ENCODE data around the gene DIS3L.
"Not testable (repeated sequence)": the region's sequence is repeated elsewhere in the genome, so short reads cannot be mapped to it uniquely, and the experiment has no call there.

DIS3L gene

DNA sequence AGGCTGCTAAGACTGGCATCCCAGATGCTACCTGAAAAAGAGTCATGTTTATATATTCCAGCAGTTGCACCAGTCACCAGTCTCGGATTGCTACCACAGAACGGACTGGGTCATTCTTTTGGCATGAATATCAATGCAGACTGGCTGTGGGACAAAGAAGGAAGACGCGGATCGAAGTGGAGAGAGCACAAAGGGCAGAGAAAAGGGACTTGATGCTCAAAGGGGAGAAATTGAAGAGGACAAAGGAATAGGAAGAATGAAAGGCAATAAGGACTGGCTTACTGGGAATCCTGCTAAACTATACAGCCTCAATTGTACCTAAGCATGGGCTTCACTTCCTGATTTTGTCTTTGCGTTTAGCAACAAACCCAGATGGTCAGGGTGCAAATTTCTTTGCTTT, 15.3 kb upstream of the DIS3L start:
- DNase-seq, result no peak

DNA sequence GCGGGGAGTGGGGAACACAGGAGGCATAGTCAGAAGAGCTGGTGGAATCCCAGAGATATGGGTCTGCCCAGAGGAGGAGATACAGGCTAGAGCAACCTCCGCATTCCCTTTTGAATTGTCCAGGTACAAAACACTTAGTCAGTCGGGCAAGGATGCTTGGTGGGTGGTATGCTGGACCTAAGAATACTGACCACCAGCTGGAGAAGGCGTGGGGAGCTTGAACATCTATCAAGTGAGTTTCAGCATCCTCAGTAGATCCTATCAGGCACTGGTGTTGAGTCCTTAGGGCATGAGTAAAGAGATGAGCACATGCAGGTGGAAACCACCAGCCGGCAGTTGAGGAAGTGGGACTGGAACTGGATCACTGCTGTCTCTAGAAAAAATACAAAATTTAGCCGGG, 14.7 kb upstream of the DIS3L start:
- DNase-seq, result peak; percentile 19

DNA sequence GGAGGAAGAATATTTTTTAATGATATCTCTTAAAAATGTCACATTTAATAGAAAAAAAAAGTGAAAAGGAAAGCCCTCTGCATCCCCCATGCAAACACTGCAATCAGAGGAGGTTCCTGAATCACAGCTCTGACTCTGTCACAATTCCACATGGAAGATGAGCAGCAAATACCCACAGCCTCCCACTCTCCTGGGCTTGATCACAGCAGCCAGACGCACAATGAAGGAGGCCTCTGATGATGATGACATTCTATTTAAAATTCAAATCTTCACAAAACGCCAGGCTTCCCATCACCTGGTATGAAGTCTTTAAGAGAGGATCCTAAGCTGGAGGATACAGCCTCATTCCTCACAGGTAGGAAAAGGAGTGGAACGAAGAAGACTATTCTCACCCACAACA, 9.1 kb upstream of the DIS3L start:
- DNase-seq, result no peak

DNA sequence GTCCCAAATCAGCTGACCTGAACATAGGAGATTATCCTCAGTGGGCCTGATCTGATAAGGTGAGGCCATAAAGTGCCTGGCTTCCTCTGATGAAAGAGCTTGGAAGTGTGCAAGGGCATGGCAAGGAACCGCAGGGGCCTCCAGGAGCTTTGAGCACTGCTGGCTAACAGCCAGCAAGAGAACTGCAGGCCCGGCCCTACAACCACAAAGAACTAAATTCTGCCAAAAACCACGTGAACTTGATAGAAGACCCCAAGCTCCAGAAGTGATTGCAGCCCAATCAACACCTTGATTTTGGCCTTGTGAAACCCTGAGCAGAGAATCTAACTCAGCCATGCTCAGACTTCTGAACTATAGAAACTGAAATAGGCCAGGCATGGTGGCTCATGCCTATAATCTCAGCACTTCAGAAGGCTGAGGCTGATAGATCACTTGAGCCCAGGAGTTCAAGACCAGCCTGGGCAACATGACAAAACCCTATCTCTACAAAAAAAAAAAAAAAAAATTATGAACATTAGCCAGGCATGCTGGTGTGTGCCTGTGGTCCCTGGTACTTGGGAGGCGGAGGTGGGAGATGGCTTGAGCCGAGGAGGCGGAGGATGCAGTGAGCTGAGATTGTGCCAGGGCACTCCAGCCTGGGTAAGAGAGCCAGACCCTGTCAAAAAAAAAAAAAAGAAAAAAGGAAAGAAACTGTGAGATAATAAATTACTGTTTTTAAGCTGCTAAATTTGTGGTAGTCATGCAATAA, 7.7 kb upstream of the DIS3L start:
- DNase-seq, result no peak

DNA sequence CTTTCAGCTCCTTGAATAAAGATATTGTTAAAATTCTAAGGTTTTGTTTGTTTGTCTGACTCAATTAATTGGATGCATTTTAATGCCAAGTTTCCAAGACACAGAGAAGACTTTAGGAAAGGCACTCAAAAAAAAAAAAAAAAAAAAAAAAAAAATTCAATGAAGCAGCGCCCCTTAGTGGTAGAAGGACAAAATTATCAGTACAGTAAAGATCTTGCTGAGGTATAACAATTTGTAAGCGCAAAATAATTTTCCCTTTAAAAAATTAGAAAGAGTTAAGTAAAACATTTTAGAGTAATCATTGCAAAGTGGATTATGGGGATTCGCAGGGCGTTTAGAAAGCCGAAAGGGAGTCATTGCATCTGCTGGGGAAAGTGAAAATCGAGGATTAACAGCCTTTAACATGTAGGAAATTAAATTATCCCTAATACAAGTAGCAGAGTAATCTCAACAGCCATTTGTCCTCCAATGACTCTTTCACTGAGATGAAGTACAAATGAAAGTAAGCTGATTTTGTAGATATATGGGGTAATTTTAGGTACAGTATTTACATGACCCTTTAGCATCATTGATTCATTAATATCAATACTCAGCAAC, 5.8 kb upstream of the DIS3L start:
- DNase-seq, result peak; percentile 31

DNA sequence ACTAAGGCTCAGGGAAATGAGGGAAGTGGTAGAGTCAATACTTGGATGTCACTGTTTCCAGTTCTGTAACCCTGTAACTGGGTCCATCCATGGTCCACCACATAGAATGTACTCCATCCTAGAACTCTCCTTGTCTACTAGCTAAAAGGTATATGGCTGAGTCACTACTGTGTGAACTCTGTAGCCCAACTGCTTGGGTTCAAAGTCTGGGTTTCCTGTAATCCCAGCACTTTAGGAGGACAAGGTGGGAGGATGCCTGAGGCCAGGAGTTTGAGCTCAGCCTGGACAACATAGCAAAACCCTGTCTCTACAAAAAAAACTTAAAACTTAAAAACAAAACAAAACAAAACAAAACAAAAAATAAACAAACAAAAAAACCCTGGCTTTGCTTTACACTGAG, 5.3 kb upstream of the DIS3L start:
- DNase-seq, result no peak

DNA sequence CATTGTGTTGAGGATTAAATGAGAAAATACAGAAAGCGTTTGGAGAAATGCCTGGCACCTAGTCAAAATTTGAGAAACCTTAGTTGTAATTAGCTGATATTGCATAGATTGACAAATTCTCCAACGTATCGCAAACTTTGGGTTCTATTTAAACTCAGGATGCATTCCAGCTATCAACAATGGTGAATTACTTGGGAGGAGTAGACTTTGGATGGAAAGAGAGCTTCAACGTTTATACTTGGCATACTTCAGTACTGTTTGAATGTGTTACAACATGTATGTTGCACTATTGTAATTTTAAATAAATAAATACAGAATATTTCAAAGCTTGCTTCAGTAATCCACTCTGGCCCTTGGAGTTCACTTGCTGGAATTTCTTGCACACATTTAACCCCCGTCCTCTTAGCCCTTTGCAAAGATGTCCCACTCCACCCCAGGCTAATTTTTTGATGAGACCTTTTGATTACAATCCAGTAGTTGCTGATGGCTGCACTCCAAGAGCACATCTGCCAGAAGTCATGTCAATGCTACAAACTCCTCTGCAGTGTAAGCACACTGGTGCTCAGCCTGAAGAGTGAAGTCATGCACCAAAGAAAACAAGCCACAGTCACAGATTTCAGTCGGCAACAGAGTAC, 4.7 kb upstream of the DIS3L start:
- DNase-seq, result no peak

DNA sequence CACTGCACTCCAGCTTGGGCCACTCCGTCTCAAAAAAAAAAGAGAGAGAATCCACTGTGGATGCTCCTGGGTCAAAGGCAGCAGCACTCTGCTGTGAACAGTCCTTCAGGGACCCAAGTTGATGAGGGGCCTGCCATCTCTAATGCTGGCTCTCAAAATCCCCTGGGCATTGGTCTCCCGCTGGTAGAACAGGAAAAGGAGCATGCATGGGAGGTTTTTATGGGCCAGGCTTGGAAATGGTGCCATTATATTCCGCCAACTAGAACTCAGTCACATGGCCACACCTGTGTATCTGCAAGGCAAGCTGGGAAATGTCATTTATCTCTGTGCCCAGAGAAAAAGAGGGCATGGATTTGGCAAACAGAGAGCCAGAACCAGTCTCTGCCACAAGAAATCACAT, 3.4 kb upstream of the DIS3L start:
- DNase-seq, result no peak

DNA sequence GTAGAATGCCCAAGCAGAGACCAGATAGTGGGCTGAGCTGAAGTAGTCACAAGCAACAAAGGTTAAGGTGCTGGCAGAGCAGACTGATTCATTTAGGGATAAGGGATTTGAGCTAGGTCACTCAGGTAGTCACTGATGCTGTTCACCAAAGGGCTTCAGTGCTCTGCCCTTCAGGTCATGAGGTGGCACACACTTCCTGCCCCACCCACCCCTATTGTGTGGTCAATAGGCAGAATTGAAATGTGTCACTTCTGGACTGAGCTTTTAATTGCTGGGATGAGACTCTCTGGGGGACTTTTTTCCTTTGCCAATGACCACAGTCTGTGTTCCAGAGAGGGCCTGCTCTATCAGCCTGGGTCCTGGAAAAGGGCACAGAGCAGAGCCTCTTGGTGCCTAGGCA, 2.9 kb upstream of the DIS3L start:
- no peak for DNase-seq

DNA sequence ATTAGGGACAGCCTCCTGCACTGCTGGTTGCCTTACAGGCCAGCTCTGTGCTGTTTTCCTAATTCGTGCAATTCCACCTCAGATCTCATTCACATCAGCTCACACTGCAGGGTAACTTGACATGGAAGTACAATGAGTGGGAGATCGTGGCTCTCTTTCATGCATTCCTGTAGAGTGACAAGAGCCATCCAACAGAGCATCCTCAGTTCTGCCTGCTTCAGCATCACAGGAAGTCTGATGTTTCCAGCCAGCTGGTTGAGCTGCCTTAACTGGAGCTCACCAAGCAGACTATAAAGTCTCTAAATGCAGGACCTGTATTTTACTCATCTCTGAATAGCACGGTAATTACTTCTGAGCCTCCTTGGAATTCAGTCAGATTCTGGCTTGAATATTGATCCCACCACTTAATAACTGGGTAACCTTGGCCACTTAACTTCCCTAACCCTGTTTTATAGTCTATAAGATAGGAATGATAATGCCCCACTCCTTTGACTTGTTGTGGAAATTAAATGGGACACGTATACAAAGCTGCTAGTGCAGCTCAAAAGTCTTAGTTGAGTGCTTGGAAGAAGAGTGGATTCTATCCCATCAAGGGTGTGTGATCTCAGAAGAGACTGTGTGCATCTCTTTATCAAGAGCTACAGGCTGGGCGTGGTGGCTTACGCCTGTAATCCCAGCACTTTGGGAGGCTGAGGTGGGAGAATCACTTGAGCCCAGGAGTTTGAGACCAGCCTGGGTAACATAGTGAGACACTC, 1.4 kb upstream of the DIS3L start:
- DNase-seq, result no peak

DNA sequence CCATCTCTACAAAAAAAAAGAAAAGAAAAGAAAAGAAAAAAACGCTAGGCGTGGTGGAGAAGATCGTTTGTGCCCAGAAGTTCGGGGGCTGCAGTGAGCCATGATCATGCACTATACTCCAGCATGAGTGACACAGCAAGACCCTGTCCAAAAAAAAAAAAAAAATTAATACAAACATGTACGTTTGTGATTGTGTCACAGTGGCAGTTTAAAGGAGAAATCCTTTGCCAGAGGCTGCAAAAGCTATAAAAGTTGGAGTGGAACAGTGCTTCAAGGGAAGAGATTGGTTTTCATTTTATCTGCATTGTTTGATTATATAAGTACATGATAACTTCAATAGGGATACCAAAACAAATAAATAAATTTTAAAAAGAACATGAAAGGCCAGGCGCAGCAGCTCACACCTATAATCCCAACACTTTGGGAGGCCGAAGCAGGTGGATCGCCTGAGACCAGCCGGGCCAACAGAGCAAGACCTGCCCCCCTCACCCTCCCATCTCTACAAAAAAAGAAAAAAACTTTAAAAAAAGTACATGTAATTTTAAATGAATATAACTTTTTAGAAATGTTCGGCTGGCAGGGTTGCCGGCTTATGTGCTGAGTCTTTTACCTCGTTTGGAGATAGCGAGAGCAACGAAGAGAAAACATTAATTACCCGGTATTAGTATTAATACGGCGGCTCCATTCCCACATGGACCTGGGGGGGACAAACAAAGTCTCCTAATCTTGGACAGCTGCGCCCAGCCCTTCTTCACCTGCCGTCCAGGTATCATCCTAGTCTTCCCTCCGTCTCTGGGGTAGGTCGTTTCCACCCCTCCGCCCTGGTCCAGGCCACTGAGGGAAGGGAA, 573 bp upstream of the DIS3L start:
- no peak for DNase-seq

DNA sequence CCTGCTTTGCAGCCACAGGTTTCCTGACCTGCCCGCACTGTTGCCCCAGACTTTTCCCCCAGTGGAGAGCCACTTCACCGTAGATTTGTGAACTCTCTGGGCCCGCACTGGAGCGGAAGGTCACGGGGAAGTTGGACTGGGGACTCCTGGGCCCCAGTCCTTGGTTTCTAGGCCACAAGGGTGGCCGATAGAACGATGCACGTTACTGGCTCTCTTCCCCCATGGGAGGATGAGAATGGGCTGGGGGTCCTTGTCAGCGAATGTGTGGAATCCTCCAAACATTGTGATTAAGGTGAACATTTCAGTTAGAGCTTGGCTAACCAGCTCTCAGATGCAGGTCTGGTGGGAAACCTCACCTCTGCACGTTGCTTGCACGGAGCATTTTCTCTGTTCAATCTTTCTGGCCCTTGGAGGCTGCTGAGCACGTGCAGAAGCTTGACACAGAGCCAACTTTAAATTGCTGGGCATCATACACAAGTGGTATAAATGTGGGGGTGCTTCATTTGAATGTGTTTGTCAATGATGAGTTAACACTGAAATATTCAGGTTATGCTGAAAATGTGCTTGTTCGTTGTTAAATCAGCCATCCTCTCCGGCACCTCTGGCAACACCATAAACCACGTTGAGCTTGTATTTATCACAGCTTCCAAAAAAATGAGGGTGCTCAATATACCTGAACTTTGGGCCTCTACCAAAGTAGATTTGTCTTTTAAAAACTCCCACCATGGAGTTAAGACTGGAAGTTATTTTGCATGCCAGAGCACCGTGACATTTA, 976 bp downstream of the DIS3L start:
- peak; percentile 42 for DNase-seq

DNA sequence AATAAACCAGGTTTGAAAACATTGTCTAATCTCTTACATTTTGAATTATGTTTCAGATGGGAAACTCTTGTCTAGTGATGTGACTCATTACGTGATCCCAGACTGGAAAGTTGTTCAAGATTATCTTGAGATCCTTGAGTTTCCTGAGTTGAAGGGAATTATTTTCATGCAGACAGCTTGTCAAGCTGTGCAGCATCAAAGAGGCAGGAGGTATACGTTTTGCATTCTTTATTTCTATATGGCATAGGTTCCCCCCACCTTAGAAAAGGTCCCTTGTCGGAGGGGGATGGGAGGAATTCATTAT, 1.5 kb downstream of the DIS3L start:
- no peak for DNase-seq

DNA sequence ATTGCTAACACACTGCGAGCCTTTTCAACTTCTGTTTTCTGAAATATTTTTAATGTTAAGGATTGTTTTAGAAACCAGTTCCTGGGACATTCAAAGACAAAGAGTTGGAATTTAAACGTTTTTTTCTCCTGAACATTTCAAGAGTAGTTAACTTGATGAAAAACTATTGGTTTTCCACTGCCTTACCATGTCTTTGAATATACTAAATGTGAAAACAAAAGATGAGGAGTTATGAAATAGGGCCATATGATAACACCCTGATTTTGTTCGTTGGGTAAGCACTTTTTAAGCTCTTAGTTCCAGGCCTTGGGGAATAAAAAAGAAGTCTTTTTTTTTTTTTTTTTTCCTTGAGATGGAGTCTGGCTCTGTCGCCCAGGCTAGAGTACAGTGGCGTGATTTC, 2.8 kb downstream of the DIS3L start:
- DNase-seq, result no peak

DNA sequence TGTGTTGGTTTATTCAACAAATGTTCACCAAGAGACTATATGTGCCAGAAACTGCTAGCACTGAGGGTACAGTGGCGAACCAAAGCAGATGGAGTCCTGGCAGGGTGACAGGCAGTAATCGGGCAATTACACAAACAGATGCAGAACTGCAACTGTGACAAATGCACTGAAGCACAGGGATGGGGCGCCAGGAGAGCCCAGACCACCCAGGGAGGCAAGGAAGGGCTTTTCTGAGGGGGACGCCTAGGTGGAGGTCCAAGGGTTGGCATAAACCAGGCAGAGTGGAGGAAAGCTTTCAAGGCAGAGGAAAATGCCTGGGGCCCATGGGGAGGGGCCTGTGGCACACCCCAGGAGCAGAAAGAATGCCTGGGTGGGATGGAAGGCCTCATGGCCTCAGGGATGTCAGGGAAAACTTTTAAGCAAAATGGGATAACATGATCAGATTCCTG, 5.5 kb downstream of the DIS3L start:
- DNase-seq, result no peak

DNA sequence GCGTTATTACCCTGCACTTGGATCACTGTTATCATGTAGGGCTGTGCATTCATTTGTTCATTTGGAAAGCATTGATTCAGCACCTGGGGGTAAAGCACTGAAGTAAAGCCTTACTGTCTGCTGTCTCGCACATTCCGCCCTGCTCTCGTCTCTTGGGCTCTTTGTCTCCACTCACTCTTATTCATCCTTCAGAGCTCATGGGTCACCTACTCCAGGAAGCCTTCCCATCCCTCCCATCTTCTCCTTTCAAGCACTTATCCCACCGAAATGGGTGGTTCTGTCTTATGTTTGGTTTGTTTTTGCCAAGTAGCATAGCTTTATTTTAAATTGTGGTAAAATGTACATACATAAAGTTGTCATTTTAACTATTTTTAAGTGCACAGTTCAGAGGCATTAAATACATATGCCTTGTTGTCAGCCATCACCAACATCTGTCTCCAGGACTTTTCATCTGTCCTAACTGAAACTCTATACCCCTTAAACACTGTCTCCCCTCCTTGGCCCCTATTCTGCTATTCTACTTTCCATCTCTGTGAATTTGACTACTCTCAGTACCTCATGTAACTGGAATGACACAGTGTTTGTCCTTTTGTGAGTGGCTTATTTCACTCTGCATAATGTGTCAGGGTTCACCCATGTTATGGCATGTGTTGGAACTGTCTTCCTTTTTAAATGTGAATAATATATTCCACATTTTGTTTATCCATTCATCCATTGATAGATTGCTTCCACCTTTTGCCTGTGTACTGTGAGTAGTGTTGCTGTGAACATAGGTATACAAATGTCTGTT, 9.3 kb downstream of the DIS3L start:
- no peak for DNase-seq

DNA sequence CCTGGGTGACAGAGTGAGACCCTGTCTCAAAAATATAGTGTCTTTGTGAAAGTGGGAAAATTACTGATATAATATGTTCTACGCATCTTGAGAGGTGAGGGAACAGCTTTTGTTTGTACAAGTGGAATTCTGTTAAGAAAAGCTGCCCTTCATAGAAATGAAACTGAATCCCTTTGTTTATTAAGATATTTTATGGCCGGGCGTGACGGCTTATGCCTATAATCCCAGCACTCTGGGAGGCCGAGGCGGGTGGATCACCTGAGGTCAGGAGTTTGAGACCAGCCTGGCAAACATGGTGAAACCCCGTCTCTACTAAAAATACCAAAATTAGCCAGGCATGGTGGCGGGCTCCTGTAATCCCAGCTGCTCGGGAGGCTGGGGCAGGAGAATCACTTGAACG, 11.1 kb downstream of the DIS3L start:
- not testable (repeated sequence) for DNase-seq

DNA sequence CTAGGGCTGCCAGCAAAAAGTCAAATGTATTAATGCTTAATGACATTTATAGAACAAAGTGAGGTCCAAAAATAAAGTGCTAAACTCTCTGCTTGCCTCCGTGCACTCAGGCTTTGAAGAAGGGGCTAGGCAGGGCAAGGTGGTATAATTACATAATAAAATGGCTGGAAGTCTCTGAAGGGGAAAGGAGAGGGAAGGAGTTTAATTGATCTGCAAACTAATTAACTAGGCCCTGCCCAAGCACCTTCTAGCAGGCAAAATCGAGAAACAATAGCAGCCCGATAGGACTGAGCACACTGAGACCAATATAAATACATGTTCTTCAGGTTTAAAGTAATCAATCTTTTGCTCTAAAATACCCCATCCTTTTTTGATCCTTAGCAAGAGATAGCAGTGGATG, 13.0 kb downstream of the DIS3L start:
- no peak for DNase-seq

DNA sequence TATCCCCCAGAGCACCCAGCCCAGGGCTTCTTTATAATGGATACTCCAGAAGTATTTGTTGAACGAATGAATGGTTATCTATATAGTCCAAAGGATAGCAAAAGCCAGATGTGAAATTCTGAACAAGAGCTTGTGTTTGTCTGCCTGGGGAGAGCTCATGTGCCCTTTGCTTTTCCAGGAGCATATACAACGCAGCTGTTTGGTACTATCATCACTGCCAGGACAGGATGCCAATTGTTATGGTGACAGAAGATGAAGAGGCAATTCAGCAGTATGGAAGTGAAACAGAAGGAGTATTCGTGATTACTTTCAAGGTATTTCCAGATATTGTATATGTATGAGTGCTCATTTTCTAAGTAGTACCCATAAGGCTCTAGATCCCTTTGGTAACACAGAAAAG, 15.2 kb downstream of the DIS3L start:
- no peak for DNase-seq

DNA sequence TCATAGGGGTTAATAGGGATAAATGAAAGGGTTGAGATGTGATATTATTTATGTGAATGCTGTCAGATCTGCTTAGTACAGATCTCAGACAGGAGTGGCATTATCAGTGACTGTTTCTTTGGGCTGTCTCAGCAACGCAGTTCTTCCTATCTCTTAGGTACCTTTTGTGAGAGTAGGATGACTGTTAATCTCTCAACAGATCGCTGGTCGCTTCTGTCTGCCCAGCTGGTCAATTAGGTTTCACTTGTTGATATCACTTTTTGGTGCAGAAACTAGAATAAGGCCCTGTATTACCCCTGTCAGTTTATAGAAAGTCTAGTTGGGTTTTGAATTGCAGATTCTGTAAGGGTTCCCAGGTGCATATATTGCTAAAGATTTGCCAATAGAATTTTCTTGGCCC, 16.5 kb downstream of the DIS3L start:
- DNase-seq, result no peak

DNA sequence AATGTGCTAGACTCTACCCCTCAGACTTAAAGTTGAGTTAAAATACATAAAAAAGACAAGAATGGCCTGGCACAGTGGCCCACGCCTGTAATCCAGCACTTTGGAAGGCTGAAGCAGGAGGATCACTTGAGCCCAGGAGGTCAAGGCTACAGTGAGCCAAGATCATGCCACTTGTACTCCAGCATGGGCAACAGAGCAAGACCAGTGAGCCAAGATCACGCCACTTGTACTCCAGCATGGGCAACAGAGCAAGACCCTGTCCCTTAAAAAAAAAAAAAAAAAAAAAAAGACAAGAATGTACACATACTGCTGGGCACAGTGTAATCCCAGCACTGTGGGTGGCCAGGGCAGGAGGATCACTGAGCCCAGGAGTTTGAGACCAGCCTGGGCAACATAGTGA, 17.4 kb downstream of the DIS3L start:
- DNase-seq, result no peak
